ENCODE measurements around the gene TEX10. TPM values are rescaled to one million over a fixed set of nuclear protein-coding genes. Genes with fewer than 3 reads are reported as not detected.

TEX10 gene
- total RNA-seq, 2 donors from 2014 or later: 44.7 to 49.4 TPM

- H3K9ac ChIP-seq (ENCODE audit: extremely low read depth, low read length, poor library complexity, severe bottlenecking): no peak overlapping the region
- Mint-ChIP-seq H3K4me3 (no peak overlapping the region), H3K27me3 (ENCODE audit: insufficient read depth) (no peaks in the 10 kb centered on the region), H3K27ac (no peak overlapping the region), H3K9me3 (no peaks in the 10 kb centered on the region), H3K4me1 (no peaks in the 10 kb centered on the region), H3K36me3 (ENCODE audit: low read depth) (peaks cover 33% of the 10 kb centered on the region)
- no peak overlapping the region for H3K4me3 ChIP-seq (ENCODE audit: low read length)
- 70 to 91% methylated on average over 2 to 5 of the region's 5 CpGs for WGBS, 2 experiments (ENCODE audit: insufficient coverage in 1 of 2, insufficient read length in 1 of 2)
- H3K4me1 ChIP-seq (ENCODE audit: control insufficient read depth, insufficient read depth, low read length): no peaks in the 10 kb centered on the region
- no peaks in the 10 kb centered on the region for H3K9me3 ChIP-seq (ENCODE audit: control insufficient read depth, low read length)
- no peak overlapping the region for H3K27ac ChIP-seq (ENCODE audit: low read depth, low read length)
- DNase-seq: no peak
- no peak for TF ChIP-seq CTCF (conservative IDR thresholded peaks at IDR 0.05)
- no peaks in the 10 kb centered on the region for H3K27me3 ChIP-seq (ENCODE audit: control insufficient read depth, insufficient read depth, low read length, poor library complexity, severe bottlenecking)
- peaks cover 24% of the 10 kb centered on the region for H3K36me3 ChIP-seq (ENCODE audit: control insufficient read depth, insufficient read depth, low read length)
Observed at GRCh38 chr9:100277166-100277979, 75.4 kb downstream of the TEX10 start.

DNA sequence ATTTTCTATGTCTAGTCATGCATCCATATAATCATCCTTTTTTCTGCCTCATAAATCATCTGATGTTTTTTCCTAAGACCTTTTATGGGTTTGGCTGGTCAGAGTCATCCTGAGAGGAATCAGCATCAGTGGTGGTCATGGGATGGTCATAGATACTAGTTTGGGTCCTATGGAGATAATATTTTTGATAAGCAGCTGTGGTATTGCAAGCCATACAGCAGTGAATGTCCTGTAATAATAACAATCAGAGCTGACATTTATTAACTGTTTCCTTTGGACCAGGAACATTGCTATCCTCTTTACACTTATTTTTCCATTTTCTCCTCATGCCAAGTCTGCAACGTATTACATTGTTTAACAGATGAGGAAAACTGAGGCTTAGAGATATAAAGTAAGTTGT, 83.1 kb downstream of the TEX10 start:
- Mint-ChIP-seq H3K9me3 (peaks cover under 1% of the 10 kb centered on the region), H3K36me3 (ENCODE audit: low read depth) (peaks cover 36% of the 10 kb centered on the region), H3K27ac (no peak overlapping the region), H3K27me3 (ENCODE audit: insufficient read depth) (no peaks in the 10 kb centered on the region), H3K4me3 (no peak overlapping the region), H3K4me1 (no peaks in the 10 kb centered on the region)
- H3K27ac ChIP-seq (ENCODE audit: low read depth, low read length): no peak overlapping the region
- no peaks in the 10 kb centered on the region for H3K4me1 ChIP-seq (ENCODE audit: control insufficient read depth, insufficient read depth, low read length)
- H3K9me3 ChIP-seq (ENCODE audit: control insufficient read depth, low read length): peaks cover 8% of the 10 kb centered on the region
- 88% methylated on average over 1 of the region's 1 CpG; no CpG with 5 or more reads in 1 of the 2 experiments for WGBS, 2 experiments (ENCODE audit: insufficient coverage in 1 of 2, insufficient read length in 1 of 2)
- DNase-seq: no peak
- no peak overlapping the region for H3K4me3 ChIP-seq (ENCODE audit: low read length)
- peaks cover 16% of the 10 kb centered on the region for H3K36me3 ChIP-seq (ENCODE audit: control insufficient read depth, insufficient read depth, low read length)
- no peak overlapping the region for H3K9ac ChIP-seq (ENCODE audit: extremely low read depth, low read length, poor library complexity, severe bottlenecking)
- no peaks in the 10 kb centered on the region for H3K27me3 ChIP-seq (ENCODE audit: control insufficient read depth, insufficient read depth, low read length, poor library complexity, severe bottlenecking)
- no peak for TF ChIP-seq CTCF (conservative IDR thresholded peaks at IDR 0.05)

DNA sequence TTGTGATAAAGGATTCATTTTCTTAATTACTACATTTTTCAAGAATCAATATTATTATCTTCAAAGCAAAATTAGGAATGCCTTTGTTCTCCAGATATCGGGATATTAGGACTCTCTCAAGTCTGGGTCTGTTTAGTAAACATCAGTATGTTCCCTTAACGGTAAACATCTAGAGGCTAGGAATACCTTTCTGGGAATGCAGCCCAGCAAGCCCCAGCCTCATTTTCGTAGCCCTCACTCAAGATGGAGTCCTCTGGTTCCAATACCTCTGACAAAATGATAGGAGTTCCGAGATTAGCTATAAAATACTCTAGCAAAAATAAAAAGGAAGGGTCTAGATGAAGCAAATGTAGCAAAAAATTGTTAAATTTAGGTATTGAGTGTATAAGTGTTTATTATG, 84.5 kb downstream of the TEX10 start:
- no peak overlapping the region for H3K4me3 Mint-ChIP-seq
- TF ChIP-seq CTCF (conservative IDR thresholded peaks at IDR 0.05): no peak
- peaks cover 37% of the 10 kb centered on the region for H3K36me3 Mint-ChIP-seq (ENCODE audit: low read depth)
- 94 to 100% methylated on average over 3 to 4 of the region's 4 CpGs for WGBS, 2 experiments (ENCODE audit: insufficient coverage in 1 of 2, insufficient read length in 1 of 2)
- DNase-seq: no peak
- Histone ChIP-seq H3K9ac (ENCODE audit: extremely low read depth, low read length, poor library complexity, severe bottlenecking) (no peak overlapping the region), H3K4me3 (ENCODE audit: low read length) (no peak overlapping the region), H3K9me3 (ENCODE audit: control insufficient read depth, low read length) (peaks cover 18% of the 10 kb centered on the region), H3K36me3 (ENCODE audit: control insufficient read depth, insufficient read depth, low read length) (peaks cover 11% of the 10 kb centered on the region), H3K27ac (ENCODE audit: low read depth, low read length) (no peak overlapping the region), H3K4me1 (ENCODE audit: control insufficient read depth, insufficient read depth, low read length) (no peaks in the 10 kb centered on the region), H3K27me3 (ENCODE audit: control insufficient read depth, insufficient read depth, low read length, poor library complexity, severe bottlenecking) (no peaks in the 10 kb centered on the region)
- H3K9me3 Mint-ChIP-seq: peaks cover 6% of the 10 kb centered on the region
- no peak overlapping the region for H3K27ac Mint-ChIP-seq
- H3K4me1 Mint-ChIP-seq: no peaks in the 10 kb centered on the region
- H3K27me3 Mint-ChIP-seq (ENCODE audit: insufficient read depth): no peaks in the 10 kb centered on the region

Data from endodermal cell (in vitro differentiated cells).